ENCODE data around the gene ARMC5. TPM values are rescaled to one million over a fixed set of nuclear protein-coding genes. Genes with fewer than 3 reads are reported as not detected.
A peak's percentile ranks its signal among the peaks of the same experiment; 100 is the strongest.
"Not testable (repeated sequence)": the region's sequence is repeated elsewhere in the genome, so short reads cannot be mapped to it uniquely, and the experiment has no call there.

Gene ARMC5
- polyA plus RNA-seq, 1 of the 3 experiments (the other 2 are of a cell fraction) = 8.9 TPM

DNA sequence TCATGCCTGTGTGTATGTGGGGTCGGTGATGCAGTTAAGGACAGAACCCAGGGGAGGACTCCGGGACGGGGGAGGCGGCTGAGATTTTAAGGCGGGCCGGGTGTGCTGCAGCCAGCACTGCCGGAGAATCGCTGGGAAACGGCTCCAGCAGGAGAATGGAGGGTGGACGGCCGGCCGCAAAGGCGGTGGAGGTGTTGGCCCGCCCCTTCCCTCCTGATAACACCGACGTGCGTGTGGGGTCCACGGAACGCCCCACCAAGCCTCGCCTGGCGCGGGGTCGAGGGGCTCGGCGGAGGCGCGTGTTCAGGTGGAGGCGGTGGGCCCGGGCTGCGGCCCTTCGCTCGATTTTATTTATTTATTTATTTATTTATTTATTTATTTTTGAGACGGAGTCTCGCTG lies 17.3 kb upstream of the ARMC5 start:
- H4K20me1 ChIP-seq (ENCODE audit: insufficient read depth) = no peaks in the 10 kb centered on the region
- no peak for DNase-seq
- no peaks in the 10 kb centered on the region for H3K36me3 ChIP-seq (replicated peaks in 1 of 2; ENCODE audit: control insufficient read depth in 1 of 2, insufficient read depth in 2 of 2, low read length in 1 of 2)
- no peak overlapping the region for H3K27ac ChIP-seq (ENCODE audit: low read depth in 2 of 2, low read length in 1 of 2)
- H3K79me2 ChIP-seq (ENCODE audit: insufficient read depth) = no peaks in the 10 kb centered on the region
- CTCF ChIA-PET = interaction anchor here (0.8 to 6.7 kb wide), 14 partner anchors 10 to 488 kb away, joined by 3 to 80 read pairs (median 5); partner anchors contain the start of genes ARMC5 and HSD3B7
- peaks cover 0 to 5% of the 10 kb centered on the region in 2 experiments; a peak in 1 of 4 replicates for H3K4me1 ChIP-seq (ENCODE audit: control insufficient read depth in 1 of 2, insufficient read depth in 2 of 2, low read depth in 1 of 2, low read length in 1 of 2)
- POLR2A ChIA-PET = interaction anchor here (0.8 to 1.8 kb wide), 7 partner anchors 10 to 484 kb away, joined by 3 to 15 read pairs (median 5); partner anchors contain the start of genes ARMC5, KAT8, SETD1A and ZNF668
- WGBS (ENCODE audit: low lambda C conversion rate) = 91% methylated on average over 34 of the region's 34 CpGs
- no peaks in the 10 kb centered on the region for H3K27me3 ChIP-seq (ENCODE audit: insufficient read depth)
- peaks cover 24% of the 10 kb centered on the region for H3F3A ChIP-seq (replicated peaks; ENCODE audit: insufficient read depth)
- no peak overlapping the region for H3K9ac ChIP-seq
- TF ChIP-seq, protein P1, sequence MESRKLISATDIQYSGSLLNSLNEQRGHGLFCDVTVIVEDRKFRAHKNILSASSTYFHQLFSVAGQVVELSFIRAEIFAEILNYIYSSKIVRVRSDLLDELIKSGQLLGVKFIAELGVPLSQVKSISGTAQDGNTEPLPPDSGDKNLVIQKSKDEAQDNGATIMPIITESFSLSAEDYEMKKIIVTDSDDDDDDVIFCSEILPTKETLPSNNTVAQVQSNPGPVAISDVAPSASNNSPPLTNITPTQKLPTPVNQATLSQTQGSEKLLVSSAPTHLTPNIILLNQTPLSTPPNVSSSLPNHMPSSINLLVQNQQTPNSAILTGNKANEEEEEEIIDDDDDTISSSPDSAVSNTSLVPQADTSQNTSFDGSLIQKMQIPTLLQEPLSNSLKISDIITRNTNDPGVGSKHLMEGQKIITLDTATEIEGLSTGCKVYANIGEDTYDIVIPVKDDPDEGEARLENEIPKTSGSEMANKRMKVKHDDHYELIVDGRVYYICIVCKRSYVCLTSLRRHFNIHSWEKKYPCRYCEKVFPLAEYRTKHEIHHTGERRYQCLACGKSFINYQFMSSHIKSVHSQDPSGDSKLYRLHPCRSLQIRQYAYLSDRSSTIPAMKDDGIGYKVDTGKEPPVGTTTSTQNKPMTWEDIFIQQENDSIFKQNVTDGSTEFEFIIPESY (IDR thresholded peaks at IDR 0.05; ENCODE audit: borderline replicate concordance, low read depth) = no peak
- TF ChIP-seq TCF12 (IDR thresholded peaks at IDR 0.05) (no peak), TEAD4 (IDR thresholded peaks at IDR 0.05; ENCODE audit: borderline replicate concordance, insufficient read depth) (no peak), RAD21 (IDR thresholded peaks at IDR 0.05; ENCODE audit: low read length) (no peak), NRF1 (IDR thresholded peaks at IDR 0.05; ENCODE audit: low read depth, low read length) (no peak)
- TF ChIP-seq, protein P2, sequence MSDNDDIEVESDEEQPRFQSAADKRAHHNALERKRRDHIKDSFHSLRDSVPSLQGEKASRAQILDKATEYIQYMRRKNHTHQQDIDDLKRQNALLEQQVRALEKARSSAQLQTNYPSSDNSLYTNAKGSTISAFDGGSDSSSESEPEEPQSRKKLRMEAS (IDR thresholded peaks at IDR 0.05; ENCODE audit: low read depth) = no peak
- TF ChIP-seq, protein P3, sequence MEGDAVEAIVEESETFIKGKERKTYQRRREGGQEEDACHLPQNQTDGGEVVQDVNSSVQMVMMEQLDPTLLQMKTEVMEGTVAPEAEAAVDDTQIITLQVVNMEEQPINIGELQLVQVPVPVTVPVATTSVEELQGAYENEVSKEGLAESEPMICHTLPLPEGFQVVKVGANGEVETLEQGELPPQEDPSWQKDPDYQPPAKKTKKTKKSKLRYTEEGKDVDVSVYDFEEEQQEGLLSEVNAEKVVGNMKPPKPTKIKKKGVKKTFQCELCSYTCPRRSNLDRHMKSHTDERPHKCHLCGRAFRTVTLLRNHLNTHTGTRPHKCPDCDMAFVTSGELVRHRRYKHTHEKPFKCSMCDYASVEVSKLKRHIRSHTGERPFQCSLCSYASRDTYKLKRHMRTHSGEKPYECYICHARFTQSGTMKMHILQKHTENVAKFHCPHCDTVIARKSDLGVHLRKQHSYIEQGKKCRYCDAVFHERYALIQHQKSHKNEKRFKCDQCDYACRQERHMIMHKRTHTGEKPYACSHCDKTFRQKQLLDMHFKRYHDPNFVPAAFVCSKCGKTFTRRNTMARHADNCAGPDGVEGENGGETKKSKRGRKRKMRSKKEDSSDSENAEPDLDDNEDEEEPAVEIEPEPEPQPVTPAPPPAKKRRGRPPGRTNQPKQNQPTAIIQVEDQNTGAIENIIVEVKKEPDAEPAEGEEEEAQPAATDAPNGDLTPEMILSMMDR (IDR thresholded peaks at IDR 0.05) = no peak
- TF ChIP-seq, protein P4, sequence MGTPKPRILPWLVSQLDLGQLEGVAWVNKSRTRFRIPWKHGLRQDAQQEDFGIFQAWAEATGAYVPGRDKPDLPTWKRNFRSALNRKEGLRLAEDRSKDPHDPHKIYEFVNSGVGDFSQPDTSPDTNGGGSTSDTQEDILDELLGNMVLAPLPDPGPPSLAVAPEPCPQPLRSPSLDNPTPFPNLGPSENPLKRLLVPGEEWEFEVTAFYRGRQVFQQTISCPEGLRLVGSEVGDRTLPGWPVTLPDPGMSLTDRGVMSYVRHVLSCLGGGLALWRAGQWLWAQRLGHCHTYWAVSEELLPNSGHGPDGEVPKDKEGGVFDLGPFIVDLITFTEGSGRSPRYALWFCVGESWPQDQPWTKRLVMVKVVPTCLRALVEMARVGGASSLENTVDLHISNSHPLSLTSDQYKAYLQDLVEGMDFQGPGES (IDR thresholded peaks at IDR 0.05; ENCODE audit: low read depth, low read length) = no peak
- H3K9me3 ChIP-seq = no peaks in the 10 kb centered on the region
- H3K9me2 ChIP-seq = no peaks in the 10 kb centered on the region
- H3K4me3 ChIP-seq (ENCODE audit: low read depth in 2 of 2, low read length in 1 of 2) = peak overlapping the region in 1 of 2 experiments; percentile 63; a peak in 2 of 4 replicates
- no peak overlapping the region; the same call in 1 of the 2 replicates for H2AFZ ChIP-seq (ENCODE audit: low read depth)
- no peak overlapping the region; the same call in 1 of the 2 replicates for H3K4me2 ChIP-seq

DNA sequence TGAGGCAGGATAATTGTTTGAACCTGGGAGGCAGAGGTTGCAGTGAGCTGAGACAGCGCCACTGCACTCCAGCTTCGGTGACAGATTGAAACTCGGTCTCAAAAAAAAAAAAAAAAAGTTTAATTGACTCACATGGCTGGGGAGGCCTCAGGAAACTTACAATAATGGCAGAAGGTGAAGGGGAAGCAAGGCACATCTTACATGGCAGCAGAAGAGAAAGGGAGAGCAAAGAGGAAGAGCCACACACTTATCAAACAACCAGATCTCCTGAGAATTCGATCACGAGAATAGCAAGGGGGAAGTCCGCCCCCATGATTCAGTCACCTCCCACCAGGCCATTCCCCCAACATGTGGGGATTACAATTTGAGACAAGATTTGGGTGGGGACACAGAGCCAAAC lies 13.4 kb upstream of the ARMC5 start:
- CTCF ChIA-PET = interaction anchor here (0.9 to 6.7 kb wide), 4 partner anchors 12 to 462 kb away, joined by 3 to 80 read pairs (median 25); partner anchors contain the start of genes ARMC5 and HSD3B7

More for the DNA sequence above, 13.4 kb upstream of the ARMC5 start:
- POLR2A ChIA-PET = interaction anchor here (0.6 to 1.2 kb wide), 2 partner anchors 14 to 324 kb away, joined by 3 to 4 read pairs; no protein-coding TSS in a partner anchor
- H2AFZ ChIP-seq (ENCODE audit: low read depth); H3K27me3 ChIP-seq (ENCODE audit: insufficient read depth); H3K4me2 ChIP-seq; DNase-seq; H3K9me3 ChIP-seq; H3K4me1 ChIP-seq (ENCODE audit: control insufficient read depth in 1 of 2, insufficient read depth in 2 of 2, low read depth in 1 of 2, low read length in 1 of 2); H4K20me1 ChIP-seq (ENCODE audit: insufficient read depth); H3F3A ChIP-seq (replicated peaks; ENCODE audit: insufficient read depth); H3K79me2 ChIP-seq (ENCODE audit: insufficient read depth); H3K9ac ChIP-seq; H3K9me2 ChIP-seq; H3K4me3 ChIP-seq (ENCODE audit: low read depth in 2 of 2, low read length in 1 of 2); H3K27ac ChIP-seq (ENCODE audit: low read depth in 2 of 2, low read length in 1 of 2); H3K36me3 ChIP-seq (replicated peaks in 1 of 2; ENCODE audit: control insufficient read depth in 1 of 2, insufficient read depth in 2 of 2, low read length in 1 of 2): not testable (repeated sequence)
- WGBS (ENCODE audit: low lambda C conversion rate) = 79% methylated on average over 6 of the region's 6 CpGs
